Keratinocyte (primary cell): ENCODE results near the gene PIK3IP1. TPM values are rescaled to one million over a fixed set of nuclear protein-coding genes. Genes with fewer than 3 reads are reported as not detected.
A peak's percentile ranks its signal among the peaks of the same experiment; 100 is the strongest.

Experiments used
- DNase-seq: peaks from one replicate; pipeline ENCODE4 v3.0.0-alpha.2; 2011; ENCODE audit warnings: low read depth, missing footprints, low spot score
- FAIRE-seq: peaks from 2 replicates; lab custom pipeline; 2011; peaks lifted over from hg19 to GRCh38; lab: Jason Lieb, UNC
- H2AFZ ChIP-seq: 2 replicates; pipeline ENCODE4 v1.6.0; 2012; ENCODE audit warnings: low read length, control low read depth, inconsistent platforms; ENCODE audit not compliant: control insufficient read depth
- H3K27ac ChIP-seq: 2 replicates; pipeline ENCODE4 v1.5.1; 2011; ENCODE audit warnings: low read length; ENCODE audit not compliant: control insufficient read depth, insufficient read depth
- H3K27me3 ChIP-seq: 3 replicates; pipeline ENCODE4 v1.6.0; 2011; ENCODE audit warnings: low read length; ENCODE audit not compliant: control insufficient read depth, insufficient read depth; ENCODE audit errors: extremely low read depth
- H3K36me3 ChIP-seq, 2 experiments: 2 replicates in 1 of 2; 3 replicates in 1 of 2; pipeline ENCODE4 v1.5.1; 2011; ENCODE audit warnings: low read length in 2 of 2, mild to moderate bottlenecking in 1 of 2; ENCODE audit not compliant: control insufficient read depth in 2 of 2, insufficient read depth in 2 of 2; ENCODE audit errors: extremely low read depth in 1 of 2
- H3K4me1 ChIP-seq: 3 replicates; pipeline ENCODE4 v1.5.1; 2011; ENCODE audit warnings: low read length; ENCODE audit not compliant: control insufficient read depth, insufficient read depth; ENCODE audit errors: extremely low read depth
- H3K4me2 ChIP-seq: 3 replicates; pipeline ENCODE4 v1.6.0; 2011; ENCODE audit warnings: low read depth, low read length; ENCODE audit not compliant: control insufficient read depth, insufficient read depth; ENCODE audit errors: extremely low read depth
- H3K4me3 ChIP-seq, 3 experiments: fragments of 200-600 bp in 1 of 3; sonication (generic) in 1 of 3; 2 replicates in 2 of 3; 3 replicates in 1 of 3; pipeline ENCODE4 v1.5.1; 2011 to 2016; ENCODE audit warnings: low read length in 3 of 3, mild to moderate bottlenecking in 3 of 3, control low read depth in 2 of 3, inconsistent platforms in 1 of 3, low read depth in 1 of 3, mixed read lengths in 1 of 3, mixed run types in 1 of 3, moderate library complexity in 1 of 3; ENCODE audit not compliant: control insufficient read depth in 2 of 3, insufficient read depth in 2 of 3; ENCODE audit errors: extremely low read depth in 1 of 3
- H3K79me2 ChIP-seq: 2 replicates; pipeline ENCODE4 v1.6.0; 2012; ENCODE audit warnings: low read length; ENCODE audit not compliant: control insufficient read depth, insufficient read depth
- H3K9ac ChIP-seq: 3 replicates; pipeline ENCODE4 v1.6.0; 2011; ENCODE audit warnings: low read length; ENCODE audit not compliant: control insufficient read depth, insufficient read depth; ENCODE audit errors: extremely low read depth
- H3K9me1 ChIP-seq: 3 replicates; pipeline ENCODE4 v1.6.0; 2011; ENCODE audit warnings: low read length; ENCODE audit not compliant: control insufficient read depth, insufficient read depth; ENCODE audit errors: extremely low read depth
- H3K9me3 ChIP-seq: 2 replicates; pipeline ENCODE4 v1.5.1; 2012; ENCODE audit warnings: low read depth, low read length; ENCODE audit not compliant: control insufficient read depth
- H4K20me1 ChIP-seq: 3 replicates; pipeline ENCODE4 v1.6.0; 2011; ENCODE audit warnings: low read length; ENCODE audit not compliant: control insufficient read depth, insufficient read depth; ENCODE audit errors: extremely low read depth
- EZH2 ChIP-seq: IDR thresholded peaks from one replicate; pipeline ENCODE4 v1.6.1; 2012; ENCODE audit warnings: inconsistent platforms, mild to moderate bottlenecking, low read length, moderate library complexity
- dilution Hi-C: fragments of 300-500 bp; cut with MboI; formaldehyde crosslinking; loops from one replicate; pipeline ENCODE4 v1.7.0; 2020; ENCODE audit warnings: low sequenced_read_pairs; ENCODE audit not compliant: extremely low pct_ligation_motif_present
- polyA plus RNA-seq, 5 experiments: library from polyadenylated mRNA; depleted of rRNA in 3 of 5; stranded (reverse) in 3 of 5; stranded (forward) in 1 of 5; unstranded in 1 of 5; fragments of >200 nt; gene quantifications; 1 replicate in 1 of 5; 2 replicates in 3 of 5; 3 replicates in 1 of 5; pipeline versions ENCODE4 v1.2.1 to v1.2.3, GENCODE V29; 2011 to 2012; ENCODE audit warnings: missing spikeins in 2 of 5, low read depth in 1 of 5, low replicate concordance in 1 of 5
- TF ChIP-seq, protein P1 (sequence below), 3 experiments: IDR thresholded peaks in 1 of 3; conservative IDR thresholded peaks in 1 of 3; optimal IDR thresholded peaks in 1 of 3; 2 replicates in 2 of 3; 3 replicates in 1 of 3; pipeline versions ENCODE3 to v1.5.1; 2011; ENCODE audit warnings: low read length in 3 of 3, mild to moderate bottlenecking in 3 of 3, moderate library complexity in 2 of 3, control low read depth in 1 of 3, inconsistent platforms in 1 of 3; ENCODE audit not compliant: insufficient read depth in 2 of 3; ENCODE audit errors: extremely low read depth in 1 of 3

The PIK3IP1 gene
- polyA plus RNA-seq, 1 donor (not counting 4 experiments of a cell fraction or from before 2014, with no cell fraction given): 13.3 TPM

GRCh38 chr22:31244046-31244942, 48.0 kb downstream of the PIK3IP1 start:
- DNase-seq: no peak
- Histone ChIP-seq H3K79me2 (peaks cover 15% of the 10 kb centered on the region), H3K4me1 (peaks cover 40% of the 10 kb centered on the region)

GRCh38 chr22:31243339-31244045, 48.8 kb downstream of the PIK3IP1 start:
- FAIRE-seq: peak; percentile 97

More at GRCh38 chr22:31244046-31244942, 48.0 kb downstream of the PIK3IP1 start:
- peaks cover 0 to 3% of the 10 kb centered on the region in 2 experiments for H3K36me3 ChIP-seq
- dilution Hi-C loops: no loop called here
- peak overlapping the region; percentile 94 for H3K4me2 ChIP-seq
- no peaks in the 10 kb centered on the region for H3K9me3 ChIP-seq
- H4K20me1 ChIP-seq: no peaks in the 10 kb centered on the region
- H3K9me1 ChIP-seq: no peaks in the 10 kb centered on the region
- peak overlapping the region; percentile 78 for H3K27ac ChIP-seq
- TF ChIP-seq EZH2: no peak
- TF ChIP-seq, protein P1, sequence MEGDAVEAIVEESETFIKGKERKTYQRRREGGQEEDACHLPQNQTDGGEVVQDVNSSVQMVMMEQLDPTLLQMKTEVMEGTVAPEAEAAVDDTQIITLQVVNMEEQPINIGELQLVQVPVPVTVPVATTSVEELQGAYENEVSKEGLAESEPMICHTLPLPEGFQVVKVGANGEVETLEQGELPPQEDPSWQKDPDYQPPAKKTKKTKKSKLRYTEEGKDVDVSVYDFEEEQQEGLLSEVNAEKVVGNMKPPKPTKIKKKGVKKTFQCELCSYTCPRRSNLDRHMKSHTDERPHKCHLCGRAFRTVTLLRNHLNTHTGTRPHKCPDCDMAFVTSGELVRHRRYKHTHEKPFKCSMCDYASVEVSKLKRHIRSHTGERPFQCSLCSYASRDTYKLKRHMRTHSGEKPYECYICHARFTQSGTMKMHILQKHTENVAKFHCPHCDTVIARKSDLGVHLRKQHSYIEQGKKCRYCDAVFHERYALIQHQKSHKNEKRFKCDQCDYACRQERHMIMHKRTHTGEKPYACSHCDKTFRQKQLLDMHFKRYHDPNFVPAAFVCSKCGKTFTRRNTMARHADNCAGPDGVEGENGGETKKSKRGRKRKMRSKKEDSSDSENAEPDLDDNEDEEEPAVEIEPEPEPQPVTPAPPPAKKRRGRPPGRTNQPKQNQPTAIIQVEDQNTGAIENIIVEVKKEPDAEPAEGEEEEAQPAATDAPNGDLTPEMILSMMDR (optimal IDR thresholded peaks at IDR 0.05 in 1 of 3, IDR thresholded peaks at IDR 0.05 in 1 of 3, conservative IDR thresholded peaks at IDR 0.05 in 1 of 3; ENCODE audit: extremely low read depth in 1 of 3, insufficient read depth in 2 of 3, low read length in 3 of 3): no peak
- H3K4me3 ChIP-seq: peak overlapping the region in 2 of 3 experiments; percentile 59 to 73
- no peak overlapping the region for H2AFZ ChIP-seq
- FAIRE-seq: peak; percentile 87
- H3K9ac ChIP-seq: peak overlapping the region; percentile 63
- no peaks in the 10 kb centered on the region for H3K27me3 ChIP-seq

More at GRCh38 chr22:31243339-31244045, 48.8 kb downstream of the PIK3IP1 start:
- no peak for DNase-seq
- peak overlapping the region; percentile 78 for H3K27ac ChIP-seq
- H3K9me3 ChIP-seq: no peaks in the 10 kb centered on the region
- no peaks in the 10 kb centered on the region for H3K9me1 ChIP-seq
- H3K4me3 ChIP-seq: peak overlapping the region; percentile 25 to 73 (median 59)
- H3K9ac ChIP-seq: peak overlapping the region; percentile 63
- peaks cover 40% of the 10 kb centered on the region for H3K4me1 ChIP-seq
- H4K20me1 ChIP-seq: no peaks in the 10 kb centered on the region
- H3K27me3 ChIP-seq: no peaks in the 10 kb centered on the region
- dilution Hi-C loops: no loop called here
- TF ChIP-seq, protein P1 (optimal IDR thresholded peaks at IDR 0.05 in 1 of 3, IDR thresholded peaks at IDR 0.05 in 1 of 3, conservative IDR thresholded peaks at IDR 0.05 in 1 of 3; ENCODE audit: extremely low read depth in 1 of 3, insufficient read depth in 2 of 3, low read length in 3 of 3): peak in 1 of 3 experiments; percentile 25
- TF ChIP-seq EZH2: no peak
- H3K4me2 ChIP-seq: peak overlapping the region; percentile 94
- H2AFZ ChIP-seq: no peak overlapping the region
- H3K36me3 ChIP-seq: peaks cover 0 to 3% of the 10 kb centered on the region in 2 experiments
- peaks cover 7% of the 10 kb centered on the region for H3K79me2 ChIP-seq
